Brain microvascular endothelial cell (primary cell): ENCODE results near the gene KCNH8.

Experiments used
- DNase-seq: peaks from one replicate; pipeline ENCODE4 v3.0.0-alpha.2; 2020
- H3K27ac ChIP-seq: fragments of 250-450 bp; sonication (Bioruptor Pico); 2 replicates; pipeline ENCODE4 v1.5.1; 2020; ENCODE audit warnings: mild to moderate bottlenecking, moderate library complexity
- H3K27me3 ChIP-seq: fragments of 250-450 bp; sonication (Bioruptor Pico); replicated peaks from 2 replicates; pipeline ENCODE4 v1.5.1; 2020; ENCODE audit warnings: mild to moderate bottlenecking
- H3K36me3 ChIP-seq: fragments of 250-450 bp; sonication (Bioruptor Pico); replicated peaks from 2 replicates; pipeline ENCODE4 v1.5.1; 2020; ENCODE audit warnings: mild to moderate bottlenecking
- H3K4me3 ChIP-seq: 2 replicates; pipeline ENCODE4 v1.5.1; 2011; ENCODE audit warnings: low read depth, mild to moderate bottlenecking, control low read depth, low read length, moderate library complexity
- CTCF ChIP-seq: IDR thresholded peaks from 2 replicates; pipeline ENCODE4 v1.5.1; 2011; ENCODE audit warnings: low read depth, mild to moderate bottlenecking, moderate library complexity, low read length, control low read depth, inconsistent platforms; ENCODE audit errors: missing control alignments
- in situ Hi-C: cut with HindIII; loops from 2 replicates; pipeline ENCODE4 v1.10.0; 2017; ENCODE audit warnings: low sequenced_read_pairs, low pct_ligation_motif_present

The KCNH8 gene

DNA sequence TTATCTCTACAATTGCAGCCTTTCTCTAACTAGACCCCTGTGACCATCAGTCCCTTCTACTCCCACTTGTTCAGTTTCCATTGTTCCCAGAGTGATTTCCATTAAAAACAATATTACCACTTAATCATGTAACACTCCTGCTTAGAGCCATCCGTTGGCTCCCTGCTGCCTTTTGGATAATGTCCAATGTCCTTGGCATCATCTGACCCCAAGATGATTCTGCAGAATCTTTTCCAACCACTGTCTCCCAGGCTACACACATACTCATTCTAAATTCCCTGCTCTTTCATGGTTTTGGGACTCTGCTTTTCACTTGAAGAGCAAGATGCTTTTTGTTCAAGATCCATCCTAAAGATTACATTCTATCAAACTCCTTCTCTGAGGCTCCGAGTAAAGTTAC lies 7.1 kb downstream of the KCNH8 start:
- TF ChIP-seq CTCF = no peak
- in situ Hi-C loops = no loop called here
- Histone ChIP-seq H3K27ac (no peak overlapping the region), H3K27me3 (no peaks in the 10 kb centered on the region), H3K36me3 (no peaks in the 10 kb centered on the region), H3K4me3 (no peak overlapping the region)
- DNase-seq = no peak

- no peak for TF ChIP-seq CTCF
- Histone ChIP-seq H3K4me3 (no peak overlapping the region), H3K36me3 (no peaks in the 10 kb centered on the region), H3K27ac (no peak overlapping the region), H3K27me3 (no peaks in the 10 kb centered on the region)
- no peak for DNase-seq
- in situ Hi-C loops = no loop called here
Measured at GRCh38 chr3:19159966-19160635, 11.8 kb downstream of the KCNH8 start.

- H3K27me3 ChIP-seq = no peaks in the 10 kb centered on the region
- no peak for TF ChIP-seq CTCF
- no peak for DNase-seq
- in situ Hi-C loops = no loop called here
- no peak overlapping the region for H3K4me3 ChIP-seq
- H3K36me3 ChIP-seq = no peaks in the 10 kb centered on the region
- no peak overlapping the region for H3K27ac ChIP-seq
Measured at GRCh38 chr3:19165654-19166053, 17.3 kb downstream of the KCNH8 start.

DNA sequence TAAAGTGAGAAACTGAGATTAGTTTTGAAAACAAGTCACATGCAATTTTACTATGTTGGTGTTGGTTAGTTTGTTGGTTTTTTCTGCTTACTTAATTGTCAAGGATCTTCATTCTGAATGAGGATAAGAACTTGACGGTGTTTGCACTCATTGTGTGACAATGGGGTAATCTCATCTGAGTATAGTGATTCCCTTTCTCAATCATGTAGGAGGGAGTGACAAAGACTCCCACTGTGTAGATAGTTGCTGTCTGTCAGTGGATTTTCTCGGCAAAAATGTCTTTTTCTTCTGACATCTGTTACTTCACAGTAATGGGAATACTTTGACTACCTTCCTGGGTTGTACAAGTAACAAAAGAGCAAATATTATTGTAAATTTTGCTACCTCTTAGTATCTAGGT lies 23.5 kb downstream of the KCNH8 start:
- H3K4me3 ChIP-seq = no peak overlapping the region
- in situ Hi-C loops = no loop called here
- DNase-seq = no peak
- H3K36me3 ChIP-seq = no peaks in the 10 kb centered on the region
- H3K27me3 ChIP-seq = no peaks in the 10 kb centered on the region
- no peak overlapping the region for H3K27ac ChIP-seq
- TF ChIP-seq CTCF = no peak

GRCh38 chr3:19173945-19174344 lies 25.6 kb downstream of the KCNH8 start:
- no peak overlapping the region for H3K27ac ChIP-seq
- no peak for DNase-seq
- in situ Hi-C loops = no loop called here
- no peaks in the 10 kb centered on the region for H3K27me3 ChIP-seq
- H3K4me3 ChIP-seq = no peak overlapping the region
- H3K36me3 ChIP-seq = no peaks in the 10 kb centered on the region
- TF ChIP-seq CTCF = no peak

- DNase-seq = no peak
- Histone ChIP-seq H3K36me3 (no peaks in the 10 kb centered on the region), H3K27ac (no peak overlapping the region), H3K27me3 (no peaks in the 10 kb centered on the region), H3K4me3 (no peak overlapping the region)
- in situ Hi-C loops = no loop called here
- TF ChIP-seq CTCF = no peak
Measured at GRCh38 chr3:19183584-19183983, 35.3 kb downstream of the KCNH8 start.
